Measurements from ENCODE around the gene ELP6.

ELP6 gene

DNA sequence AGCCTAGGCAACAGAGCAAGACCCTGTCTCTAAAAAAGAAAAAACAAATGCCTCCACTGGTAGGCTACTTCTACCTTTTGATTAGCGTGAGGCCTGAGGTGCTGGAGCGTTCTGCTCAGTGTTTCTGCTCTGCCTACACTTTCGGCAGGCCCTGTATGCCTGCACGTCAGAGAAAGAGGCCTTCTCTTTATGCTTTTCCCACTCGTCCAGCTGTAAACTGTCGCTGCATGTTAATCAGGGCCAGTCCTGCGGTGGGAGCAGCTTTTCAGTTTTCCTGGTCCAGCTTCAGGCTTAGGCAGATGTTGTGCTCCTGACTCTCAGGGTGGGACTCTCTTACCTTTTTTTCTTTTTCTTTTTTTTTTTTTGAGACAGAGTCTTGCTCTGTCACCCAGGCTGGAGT, 39.9 kb upstream of the ELP6 start:
- H3K9me3 ChIP-seq (ENCODE audit: low read length): no peaks in the 10 kb centered on the region
- H3K9me2 ChIP-seq (ENCODE audit: low read depth, low read length): no peaks in the 10 kb centered on the region
- no peaks in the 10 kb centered on the region for H3K4me1 ChIP-seq (ENCODE audit: insufficient read depth, low read length, severe bottlenecking)
- no peak overlapping the region for H3K9ac ChIP-seq (ENCODE audit: low read length)
- H3K27me3 ChIP-seq (ENCODE audit: insufficient read depth, low read length): peaks cover 3% of the 10 kb centered on the region; the same call in 1 of the 2 replicates
- TF ChIP-seq EZH2 (IDR thresholded peaks at IDR 0.05; ENCODE audit: borderline replicate concordance, low read length) (no peak), CTCF (IDR thresholded peaks at IDR 0.05; ENCODE audit: low read length) (no peak)
- no peak overlapping the region for H3K27ac ChIP-seq (ENCODE audit: low read depth, low read length, poor library complexity, severe bottlenecking)
- H3K79me2 ChIP-seq (ENCODE audit: insufficient read depth, low read length): no peaks in the 10 kb centered on the region
- H3K4me2 ChIP-seq (ENCODE audit: low read length): no peak overlapping the region
- no peak overlapping the region for H3K4me3 ChIP-seq (ENCODE audit: low read depth, low read length, poor library complexity, severe bottlenecking)
- H3K36me3 ChIP-seq (ENCODE audit: insufficient read depth, low read length): no peaks in the 10 kb centered on the region
- no peak overlapping the region for H2AFZ ChIP-seq (ENCODE audit: low read length)
- H4K20me1 ChIP-seq (ENCODE audit: insufficient read depth, low read length): no peaks in the 10 kb centered on the region
- H3F3A ChIP-seq (ENCODE audit: insufficient read depth, low read length): no peaks in the 10 kb centered on the region

DNA sequence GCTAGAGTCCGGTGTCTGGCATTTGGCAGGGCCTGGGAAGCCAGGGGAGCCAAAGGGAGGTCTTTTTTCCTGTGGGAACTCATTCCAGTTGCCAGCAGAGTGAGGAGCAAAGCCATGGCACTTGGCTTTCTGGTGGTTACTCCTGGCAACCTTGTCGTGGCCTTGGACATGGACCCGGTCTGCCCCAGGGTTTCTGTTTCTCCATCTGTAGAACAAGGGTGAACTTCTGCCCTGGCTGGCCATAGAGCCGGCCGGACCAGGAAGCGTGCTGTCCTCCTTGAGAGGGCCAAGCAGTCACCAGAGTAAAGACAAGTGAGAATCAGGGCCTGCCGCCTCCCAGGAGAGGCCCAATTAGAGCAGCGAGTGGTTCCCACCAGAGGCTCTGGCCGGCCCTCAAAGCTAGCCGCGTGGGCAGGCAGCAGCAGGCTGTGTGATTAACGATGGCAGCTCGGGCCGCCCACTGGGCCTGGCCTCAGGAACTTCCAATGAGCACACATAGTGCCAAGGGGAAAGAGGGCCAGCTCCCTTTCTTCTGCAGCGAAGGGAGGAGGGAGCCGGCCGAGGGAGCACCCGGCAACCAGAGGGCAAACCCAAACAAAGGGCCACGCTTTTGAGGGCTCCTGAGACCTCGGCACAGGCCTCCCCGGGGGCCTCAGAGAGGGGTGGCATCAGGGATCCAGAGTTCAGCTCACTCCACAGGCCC, 29.1 kb upstream of the ELP6 start:
- Histone ChIP-seq H3K27me3 (ENCODE audit: insufficient read depth, low read length) (peaks cover 5% of the 10 kb centered on the region; the same call in 1 of the 2 replicates), H4K20me1 (ENCODE audit: insufficient read depth, low read length) (no peaks in the 10 kb centered on the region), H3K9me3 (ENCODE audit: low read length) (no peaks in the 10 kb centered on the region), H3K9me2 (ENCODE audit: low read depth, low read length) (no peaks in the 10 kb centered on the region), H3K4me2 (ENCODE audit: low read length) (no peak overlapping the region), H3F3A (ENCODE audit: insufficient read depth, low read length) (peaks cover 2% of the 10 kb centered on the region; the same call in 1 of the 2 replicates), H2AFZ (ENCODE audit: low read length) (no peak overlapping the region), H3K4me3 (ENCODE audit: low read depth, low read length, poor library complexity, severe bottlenecking) (no peak overlapping the region), H3K4me1 (ENCODE audit: insufficient read depth, low read length, severe bottlenecking) (no peaks in the 10 kb centered on the region), H3K79me2 (ENCODE audit: insufficient read depth, low read length) (no peaks in the 10 kb centered on the region), H3K27ac (ENCODE audit: low read depth, low read length, poor library complexity, severe bottlenecking) (no peak overlapping the region), H3K36me3 (ENCODE audit: insufficient read depth, low read length) (no peaks in the 10 kb centered on the region), H3K9ac (ENCODE audit: low read length) (no peak overlapping the region)
- TF ChIP-seq CTCF (IDR thresholded peaks at IDR 0.05; ENCODE audit: low read length): no peak
- TF ChIP-seq EZH2 (IDR thresholded peaks at IDR 0.05; ENCODE audit: borderline replicate concordance, low read length): no peak

DNA sequence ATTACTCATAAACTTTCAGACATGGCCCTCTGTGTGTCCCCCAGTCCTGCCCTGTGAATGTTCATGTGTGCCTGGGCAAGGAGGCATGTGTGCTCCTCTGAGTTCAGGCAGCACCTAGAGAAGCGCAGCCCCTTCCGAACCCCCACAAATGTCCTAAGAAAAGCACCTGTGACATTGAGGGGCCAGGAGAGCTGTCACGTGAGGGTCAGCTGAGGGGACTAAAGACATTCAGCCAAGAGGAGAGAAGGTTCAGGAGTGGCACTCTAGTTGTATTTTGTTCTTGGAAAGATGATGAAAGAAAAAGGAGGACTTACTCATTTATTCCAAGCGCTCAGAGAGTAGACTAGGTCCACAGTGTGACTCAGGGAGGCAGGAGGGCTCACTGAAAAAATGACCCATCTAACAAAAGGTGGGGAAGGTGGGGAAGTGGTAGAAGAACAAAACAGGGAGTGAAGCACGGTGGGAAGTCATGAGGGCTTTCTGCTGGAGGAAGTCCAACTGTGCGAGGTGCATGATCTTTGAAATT, 28.1 kb upstream of the ELP6 start:
- Histone ChIP-seq H3K4me1 (ENCODE audit: insufficient read depth, low read length, severe bottlenecking) (no peaks in the 10 kb centered on the region), H3K9me2 (ENCODE audit: low read depth, low read length) (no peaks in the 10 kb centered on the region), H3K27ac (ENCODE audit: low read depth, low read length, poor library complexity, severe bottlenecking) (no peak overlapping the region), H2AFZ (ENCODE audit: low read length) (no peak overlapping the region), H3K36me3 (ENCODE audit: insufficient read depth, low read length) (no peaks in the 10 kb centered on the region), H3K4me3 (ENCODE audit: low read depth, low read length, poor library complexity, severe bottlenecking) (no peak overlapping the region), H3K79me2 (ENCODE audit: insufficient read depth, low read length) (no peaks in the 10 kb centered on the region), H3F3A (ENCODE audit: insufficient read depth, low read length) (no peaks in the 10 kb centered on the region), H3K9me3 (ENCODE audit: low read length) (no peaks in the 10 kb centered on the region), H3K4me2 (ENCODE audit: low read length) (no peak overlapping the region), H4K20me1 (ENCODE audit: insufficient read depth, low read length) (no peaks in the 10 kb centered on the region), H3K27me3 (ENCODE audit: insufficient read depth, low read length) (peaks cover 5% of the 10 kb centered on the region; the same call in 1 of the 2 replicates), H3K9ac (ENCODE audit: low read length) (no peak overlapping the region)
- TF ChIP-seq CTCF (IDR thresholded peaks at IDR 0.05; ENCODE audit: low read length) (no peak), EZH2 (IDR thresholded peaks at IDR 0.05; ENCODE audit: borderline replicate concordance, low read length) (no peak)
